Ascending aorta (tissue), 2 donors: Measurements from ENCODE around the gene CRIP2. TPM values are rescaled to one million over a fixed set of nuclear protein-coding genes. Genes with fewer than 3 reads are reported as not detected.

Source experiments
- DNase-seq, 2 donors: peaks; one replicate each; pipeline ENCODE4 v3.0.0-alpha.2; 2019; ENCODE audit warnings: low spot score in 2 of 2
- H3K27ac ChIP-seq, 2 donors: fragments of 200-600 bp; sonication (generic); one replicate each; pipeline ENCODE4 v1.5.1; 2016 to 2017; ENCODE audit warnings: mild to moderate bottlenecking in 1 of 2
- H3K27me3 ChIP-seq: fragments of 200-600 bp; sonication (generic); one replicate; pipeline ENCODE4 v1.5.1; 2017
- H3K36me3 ChIP-seq, 2 donors: fragments of 200-600 bp; sonication (generic); one replicate each; pipeline ENCODE4 v1.5.1; 2016
- H3K4me1 ChIP-seq, 2 donors: fragments of 200-600 bp; sonication (generic); one replicate each; pipeline ENCODE4 v1.5.1; 2016 to 2017; ENCODE audit warnings: mild to moderate bottlenecking in 1 of 2
- H3K4me3 ChIP-seq, 2 donors: fragments of 200-600 bp; sonication (generic); one replicate each; pipeline ENCODE4 v1.5.1; 2016 to 2017; ENCODE audit warnings: mild to moderate bottlenecking in 1 of 2
- H3K9me3 ChIP-seq, 2 donors: fragments of 200-600 bp; sonication (generic); one replicate each; pipeline ENCODE4 v1.5.1; 2016
- CTCF ChIP-seq, 3 experiments: fragments of 200-600 bp in 2 of 3; fragments of 450-650 bp in 1 of 3; sonication (generic) in 2 of 3; IDR thresholded peaks; one replicate each; pipeline ENCODE4 v1.5.1; 2016 to 2019; ENCODE audit warnings: antibody characterized with exemption in 3 of 3, mild to moderate bottlenecking in 1 of 3, moderate library complexity in 1 of 3
- intact Hi-C: fragments of 100-400 bp; cut with DNase I; formaldehyde crosslinking; loops from one replicate; pipeline ENCODE4 v1.15.1; 2023
- total RNA-seq: library from RNA; depleted of rRNA; stranded (reverse); fragments of >200 nt; gene quantifications from one replicate; pipeline ENCODE4 v1.1.0, GENCODE V29; 2016

Gene CRIP2
- total RNA-seq, 1 donor from 2014 or later = 665 TPM

DNA sequence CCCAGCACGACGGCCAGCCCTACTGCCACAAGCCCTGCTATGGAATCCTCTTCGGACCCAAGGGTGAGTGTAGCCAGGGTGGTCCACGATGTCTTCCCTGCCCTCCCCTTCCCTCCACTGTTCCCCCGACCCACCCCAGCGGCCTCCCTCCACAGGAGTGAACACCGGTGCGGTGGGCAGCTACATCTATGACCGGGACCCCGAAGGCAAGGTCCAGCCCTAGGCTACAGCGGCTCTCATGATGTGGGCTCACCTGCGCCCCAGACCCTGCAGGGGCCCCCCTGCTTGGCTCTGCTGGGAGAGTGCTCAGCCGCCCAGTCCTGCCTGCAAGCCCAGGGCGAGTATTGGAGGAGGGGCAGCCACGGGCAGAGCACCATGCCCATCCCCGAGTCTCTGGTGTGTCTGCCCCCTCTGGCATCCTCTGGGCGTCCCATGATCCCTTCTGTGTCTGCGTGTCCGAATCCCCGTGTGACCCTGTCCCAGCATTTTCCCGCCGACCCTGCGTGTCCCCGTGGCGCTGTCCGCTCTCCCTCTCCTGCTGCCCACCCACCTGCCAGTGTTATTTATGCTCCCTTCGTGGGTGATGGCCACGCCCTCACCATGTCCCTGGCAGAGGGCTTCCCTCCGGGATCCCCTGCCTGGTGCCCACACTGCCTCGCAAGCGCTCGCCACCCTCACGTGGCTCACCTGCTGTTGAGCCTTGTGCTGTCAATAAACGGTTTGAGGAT is 5.0 kb downstream of the CRIP2 start:
- Histone ChIP-seq H3K27me3 (no peaks in the 10 kb centered on the region), H3K4me1 (peaks cover 29 to 55% of the 10 kb centered on the region in 2 donors), H3K27ac (peak overlapping the region; percentile 89 to 99), H3K4me3 (no peak overlapping the region), H3K9me3 (no peaks in the 10 kb centered on the region), H3K36me3 (peaks cover 17 to 19% of the 10 kb centered on the region in 2 donors)
- TF ChIP-seq CTCF (IDR thresholded peaks at IDR 0.05) = no peak
- DNase-seq = no peak
- intact Hi-C loops = loop anchor here (2.0 to 10.0 kb wide), 5 partner anchors 61 to 795 kb away; partner anchors contain the start of genes BTBD6, CDCA4, INF2 and MTA1

DNA sequence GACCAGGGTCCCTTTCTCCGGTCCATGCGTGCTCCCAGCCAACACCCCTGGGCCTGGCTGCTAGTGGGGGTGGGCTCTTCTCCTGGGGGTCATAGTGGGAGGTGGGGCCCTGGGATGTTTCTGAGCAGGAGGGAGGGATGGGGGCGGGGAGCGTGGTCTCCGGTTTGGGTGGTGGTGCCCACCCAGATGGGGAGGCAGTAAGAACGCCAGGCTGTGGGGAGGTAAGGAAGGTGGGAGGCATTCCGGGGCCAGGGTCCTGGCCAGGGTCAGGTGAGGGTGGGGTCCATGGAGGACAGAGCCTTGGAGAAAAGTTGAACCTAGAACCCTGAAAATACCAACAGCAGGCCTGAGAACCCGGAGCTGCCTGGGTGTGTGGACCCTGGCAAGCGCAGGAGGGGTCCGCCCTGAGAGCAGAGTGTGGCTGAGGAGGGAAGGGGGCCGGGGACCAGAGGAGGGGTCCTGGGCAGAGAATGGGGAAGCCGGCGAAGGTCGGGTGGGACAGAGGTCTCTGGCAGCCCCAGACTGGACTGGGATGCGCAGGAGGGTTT is 5.7 kb downstream of the CRIP2 start:
- H3K4me1 ChIP-seq = peaks cover 29 to 62% of the 10 kb centered on the region in 2 donors
- peak overlapping the region in 1 of 2 donors; percentile 58 for H3K4me3 ChIP-seq
- H3K27ac ChIP-seq = peak overlapping the region; percentile 89 to 99
- no peaks in the 10 kb centered on the region for H3K27me3 ChIP-seq
- intact Hi-C loops = loop anchor here (2.0 to 10.0 kb wide), 4 partner anchors 61 to 795 kb away; partner anchors contain the start of genes CDCA4, INF2 and MTA1
- H3K36me3 ChIP-seq = peaks cover 17 to 19% of the 10 kb centered on the region in 2 donors
- no peak for DNase-seq
- no peaks in the 10 kb centered on the region for H3K9me3 ChIP-seq
- no peak for TF ChIP-seq CTCF (IDR thresholded peaks at IDR 0.05)

GRCh38 chr14:105480807-105481801 is 6.5 kb downstream of the CRIP2 start:
- H3K4me1 ChIP-seq = peaks cover 32 to 65% of the 10 kb centered on the region in 2 donors
- peak overlapping the region; percentile 55 to 58 for H3K4me3 ChIP-seq
- peaks cover 17 to 19% of the 10 kb centered on the region in 2 donors for H3K36me3 ChIP-seq
- H3K27ac ChIP-seq = peak overlapping the region; percentile 89 to 99
- no peaks in the 10 kb centered on the region for H3K9me3 ChIP-seq
- H3K27me3 ChIP-seq = no peaks in the 10 kb centered on the region
- TF ChIP-seq CTCF (IDR thresholded peaks at IDR 0.05) = peak; percentile 98 to 99 (median 99)
- DNase-seq = peak; percentile 74 to 97
- intact Hi-C loops = loop anchor here (1.0 to 10.0 kb wide), 5 partner anchors 9 to 796 kb away; partner anchors contain the start of genes CDCA4, INF2 and MTA1

DNA sequence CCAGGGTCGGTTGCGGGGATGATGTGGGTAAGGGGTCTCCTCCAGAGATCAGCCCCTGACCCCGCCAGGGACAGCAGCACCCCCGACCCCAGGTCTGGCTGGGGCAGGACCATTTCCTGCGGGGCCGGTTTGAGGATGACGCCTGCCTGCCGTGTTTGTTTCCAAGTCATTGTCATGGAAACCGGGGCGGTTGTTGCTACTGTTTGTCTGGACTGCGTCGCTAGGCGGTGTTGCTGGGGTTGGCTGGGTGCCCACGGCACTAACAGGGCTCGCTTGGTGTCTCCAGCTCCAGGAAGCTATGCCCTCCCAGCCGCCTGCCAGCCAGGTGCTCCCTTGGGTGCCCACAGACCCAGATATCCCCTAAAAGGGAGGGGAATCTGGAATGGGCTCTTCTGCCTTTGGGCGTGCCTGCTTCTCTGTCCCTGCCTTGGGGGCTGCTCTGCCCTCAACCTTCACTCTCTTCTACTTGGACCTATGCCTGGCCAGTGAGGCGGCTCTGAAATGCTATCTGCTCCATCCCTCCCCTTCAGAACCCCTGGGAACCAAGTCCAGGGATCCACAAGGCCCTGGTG is 7.4 kb downstream of the CRIP2 start:
- Histone ChIP-seq H3K36me3 (peaks cover 17 to 19% of the 10 kb centered on the region in 2 donors), H3K4me3 (peak overlapping the region; percentile 55 to 58), H3K9me3 (no peaks in the 10 kb centered on the region), H3K27ac (peak overlapping the region; percentile 89 to 99), H3K27me3 (no peaks in the 10 kb centered on the region), H3K4me1 (peaks cover 32 to 65% of the 10 kb centered on the region in 2 donors)
- TF ChIP-seq CTCF (IDR thresholded peaks at IDR 0.05) = peak in 1 of 3 experiments; percentile 6
- intact Hi-C loops = loop anchor here (1.0 to 10.0 kb wide), 5 partner anchors 8 to 797 kb away; partner anchors contain the start of genes CDCA4, INF2 and MTA1
- DNase-seq = peak; percentile 94 to 99
